A673 (cell line): Measurements from ENCODE around the gene OR2T29. TPM values are rescaled to one million over a fixed set of nuclear protein-coding genes. Genes with fewer than 3 reads are reported as not detected.

Source experiments
- BruUV-seq: library from RNA; stranded (reverse); fragments of 400-500 nt; replicated peaks from 2 replicates; lab custom pipeline; 2021; lab: Mats Ljungman, UMichigan
- CTCF ChIA-PET: fragments of 300-600 bp; sonication (Branson Sonifier 250); formaldehyde crosslinking; loops from one replicate; lab custom pipeline; 2022; ENCODE audit warnings: antibody characterized with exemption; lab: Charles Lee
- POLR2A ChIA-PET: fragments of 300-600 bp; sonication (Branson Sonifier 250); formaldehyde crosslinking; loops from one replicate; lab custom pipeline; 2022; ENCODE audit warnings: antibody characterized with exemption; ENCODE audit not compliant: low non-redundant PET; lab: Charles Lee
- DNase-seq: peaks from one replicate; pipeline ENCODE4 v3.0.0-alpha.2; 2015; ENCODE audit warnings: low spot score
- H3K27ac ChIP-seq: fragments of 200-600 bp; sonication (generic); 2 replicates; pipeline ENCODE4 v1.5.1; 2016; ENCODE audit warnings: mixed run types, low read depth, mild to moderate bottlenecking, mixed read lengths, antibody characterized with exemption, low read length; ENCODE audit not compliant: poor library complexity, severe bottlenecking
- H3K27me3 ChIP-seq: fragments of 200-600 bp; sonication (generic); replicated peaks from 2 replicates; pipeline ENCODE4 v1.6.1; 2017; ENCODE audit warnings: mixed run types, low read depth, mild to moderate bottlenecking, mixed read lengths, antibody characterized with exemption, low read length; ENCODE audit not compliant: insufficient read depth, poor library complexity
- H3K36me3 ChIP-seq: fragments of 200-600 bp; sonication (generic); 2 replicates; pipeline ENCODE4 v1.6.1; 2016; ENCODE audit warnings: mixed run types, mild to moderate bottlenecking, mixed read lengths, antibody characterized with exemption, low read length; ENCODE audit not compliant: insufficient read depth, poor library complexity, severe bottlenecking
- H3K4me1 ChIP-seq: fragments of 200-600 bp; sonication (generic); 2 replicates; pipeline ENCODE4 v1.6.1; 2017; ENCODE audit warnings: mixed run types, mild to moderate bottlenecking, mixed read lengths, antibody characterized with exemption, low read length; ENCODE audit not compliant: insufficient read depth, poor library complexity, severe bottlenecking
- H3K4me3 ChIP-seq: fragments of 200-600 bp; sonication (generic); 2 replicates; pipeline ENCODE4 v1.5.1; 2016; ENCODE audit warnings: low read depth, mixed run types, mild to moderate bottlenecking, mixed read lengths, low read length; ENCODE audit not compliant: poor library complexity, severe bottlenecking
- H3K9me3 ChIP-seq: fragments of 200-600 bp; sonication (generic); 2 replicates; pipeline ENCODE4 v1.6.1; 2016; ENCODE audit warnings: mixed run types, low read depth, mild to moderate bottlenecking, mixed read lengths, antibody characterized with exemption, low read length; ENCODE audit not compliant: poor library complexity, severe bottlenecking
- EZH2 ChIP-seq: fragments of 200-600 bp; sonication (generic); IDR thresholded peaks from 2 replicates; pipeline ENCODE4 v1.6.1; 2017; ENCODE audit warnings: borderline replicate concordance, low read depth, mild to moderate bottlenecking, mixed read lengths, antibody characterized with exemption, low read length; ENCODE audit not compliant: poor library complexity, severe bottlenecking
- intact Hi-C: fragments of 100-400 bp; cut with micrococcal nuclease; formaldehyde crosslinking; loops from one replicate; pipeline ENCODE4 v1.10.0; 2022; ENCODE audit not compliant: unreplicated experiment
- total RNA-seq: library from RNA; stranded (reverse); gene quantifications from 2 replicates; pipeline ENCODE4 v1.2.3, GENCODE V29; 2021
- TF ChIP-seq, protein P1 (sequence below): fragments of 300-800, 200-600 bp; sonication (generic); conservative IDR thresholded peaks from 2 replicates; pipeline ENCODE4 v1.5.1; 2017; ENCODE audit warnings: low read depth, mild to moderate bottlenecking, antibody characterized with exemption, low read length, moderate library complexity, mixed read lengths

Gene OR2T29
- total RNA-seq, 1 experiment from 2014 or later = not detected

DNA sequence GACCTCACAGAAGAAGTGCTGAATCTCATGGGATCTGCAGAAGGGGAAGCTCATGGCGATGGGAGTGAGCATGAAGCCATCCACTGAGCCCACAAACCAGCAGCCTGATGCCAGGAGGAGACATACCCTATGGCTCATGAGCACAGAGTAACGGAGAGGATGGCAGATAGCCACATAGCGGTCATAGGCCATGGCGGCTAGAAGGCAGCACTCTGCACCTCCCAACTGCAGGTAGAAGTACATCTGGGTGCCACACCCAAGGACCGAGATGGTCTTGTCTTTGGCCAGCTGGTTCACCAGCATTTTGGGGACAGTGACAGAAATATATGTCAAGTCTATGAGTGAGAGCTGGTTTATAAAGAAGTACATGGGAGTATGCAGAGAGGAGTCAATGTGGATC, 30.7 kb upstream of the OR2T29 start:
- POLR2A ChIA-PET = no interaction called here
- H3K4me3 ChIP-seq = no peak overlapping the region
- no peak overlapping the region for H3K27ac ChIP-seq
- CTCF ChIA-PET = no interaction called here
- intact Hi-C loops = no loop called here
- no peaks in the 10 kb centered on the region for H3K36me3 ChIP-seq
- no peaks in the 10 kb centered on the region for H3K9me3 ChIP-seq
- TF ChIP-seq, protein P1, sequence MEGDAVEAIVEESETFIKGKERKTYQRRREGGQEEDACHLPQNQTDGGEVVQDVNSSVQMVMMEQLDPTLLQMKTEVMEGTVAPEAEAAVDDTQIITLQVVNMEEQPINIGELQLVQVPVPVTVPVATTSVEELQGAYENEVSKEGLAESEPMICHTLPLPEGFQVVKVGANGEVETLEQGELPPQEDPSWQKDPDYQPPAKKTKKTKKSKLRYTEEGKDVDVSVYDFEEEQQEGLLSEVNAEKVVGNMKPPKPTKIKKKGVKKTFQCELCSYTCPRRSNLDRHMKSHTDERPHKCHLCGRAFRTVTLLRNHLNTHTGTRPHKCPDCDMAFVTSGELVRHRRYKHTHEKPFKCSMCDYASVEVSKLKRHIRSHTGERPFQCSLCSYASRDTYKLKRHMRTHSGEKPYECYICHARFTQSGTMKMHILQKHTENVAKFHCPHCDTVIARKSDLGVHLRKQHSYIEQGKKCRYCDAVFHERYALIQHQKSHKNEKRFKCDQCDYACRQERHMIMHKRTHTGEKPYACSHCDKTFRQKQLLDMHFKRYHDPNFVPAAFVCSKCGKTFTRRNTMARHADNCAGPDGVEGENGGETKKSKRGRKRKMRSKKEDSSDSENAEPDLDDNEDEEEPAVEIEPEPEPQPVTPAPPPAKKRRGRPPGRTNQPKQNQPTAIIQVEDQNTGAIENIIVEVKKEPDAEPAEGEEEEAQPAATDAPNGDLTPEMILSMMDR = no peak
- TF ChIP-seq EZH2 = no peak
- H3K4me1 ChIP-seq = peaks cover 9% of the 10 kb centered on the region
- BruUV-seq = no TSS peak
- H3K27me3 ChIP-seq = no peaks in the 10 kb centered on the region
- no peak for DNase-seq

DNA sequence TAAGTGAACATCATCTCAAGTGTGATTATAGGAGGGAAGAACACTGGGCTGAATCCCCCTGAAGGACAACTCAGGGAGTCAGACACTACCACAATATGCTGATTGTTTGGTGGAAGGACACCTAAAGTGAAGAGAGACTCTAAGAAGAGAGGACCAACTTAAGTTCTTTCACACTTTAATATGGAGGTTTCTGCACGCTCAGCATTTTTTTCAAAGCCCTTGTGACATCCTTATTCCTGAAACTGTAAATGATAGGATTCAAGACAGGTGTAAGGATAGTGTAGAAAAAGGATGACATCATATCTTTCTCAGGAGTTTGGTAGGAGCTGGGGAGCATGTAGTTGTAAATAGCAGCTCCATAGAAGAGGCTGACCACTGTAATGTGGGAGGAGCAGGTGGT, 30.1 kb upstream of the OR2T29 start:
- TF ChIP-seq, protein P1 = no peak
- TF ChIP-seq EZH2 = no peak
- CTCF ChIA-PET = no interaction called here
- POLR2A ChIA-PET = no interaction called here
- Histone ChIP-seq H3K4me1 (peaks cover 9% of the 10 kb centered on the region), H3K27ac (no peak overlapping the region), H3K27me3 (no peaks in the 10 kb centered on the region), H3K36me3 (no peaks in the 10 kb centered on the region), H3K4me3 (no peak overlapping the region), H3K9me3 (no peaks in the 10 kb centered on the region)
- intact Hi-C loops = no loop called here
- no TSS peak for BruUV-seq
- no peak for DNase-seq

DNA sequence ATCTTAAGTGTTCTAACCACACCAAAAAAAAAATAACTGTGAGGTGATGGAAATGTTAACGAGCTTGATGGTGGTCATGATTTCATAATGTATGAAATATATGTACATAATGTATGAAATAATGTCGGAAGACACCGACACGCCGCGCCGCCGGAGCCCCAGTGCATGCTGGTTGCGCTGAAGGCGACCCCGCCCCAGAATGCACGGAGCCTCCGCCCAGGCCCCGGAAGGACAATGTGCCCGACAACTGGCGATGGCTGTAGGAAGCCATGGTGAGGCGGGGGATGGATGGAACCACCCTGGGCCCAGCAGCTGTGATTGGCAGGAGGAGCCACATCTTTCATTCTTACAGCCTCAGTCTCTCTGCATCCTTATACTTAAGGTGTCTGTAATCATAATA, 27.5 kb upstream of the OR2T29 start:
- H3K27ac ChIP-seq = no peak overlapping the region
- H3K36me3 ChIP-seq = no peaks in the 10 kb centered on the region
- H3K9me3 ChIP-seq = no peaks in the 10 kb centered on the region
- TF ChIP-seq EZH2 = no peak
- TF ChIP-seq, protein P1 = no peak
- CTCF ChIA-PET = interaction anchor here (0.5 kb wide), 1 partner anchor 86 kb away, joined by 3 read pairs; no protein-coding TSS in a partner anchor
- POLR2A ChIA-PET = no interaction called here
- BruUV-seq = no TSS peak
- intact Hi-C loops = no loop called here
- no peaks in the 10 kb centered on the region for H3K27me3 ChIP-seq
- H3K4me3 ChIP-seq = no peak overlapping the region
- DNase-seq = no peak
- no peaks in the 10 kb centered on the region for H3K4me1 ChIP-seq
